A673 (cell line): ENCODE measurements around the gene EDEM1.

Source experiments
- EZH2 ChIP-seq: fragments of 200-600 bp; sonication (generic); IDR thresholded peaks from 2 replicates; pipeline ENCODE4 v1.6.1; 2017; ENCODE audit warnings: borderline replicate concordance, low read depth, mild to moderate bottlenecking, mixed read lengths, antibody characterized with exemption, low read length; ENCODE audit not compliant: poor library complexity, severe bottlenecking
- TF ChIP-seq, protein P1 (sequence below): fragments of 300-800, 200-600 bp; sonication (generic); conservative IDR thresholded peaks from 2 replicates; pipeline ENCODE4 v1.5.1; 2017; ENCODE audit warnings: low read depth, mild to moderate bottlenecking, antibody characterized with exemption, low read length, moderate library complexity, mixed read lengths

DNA sequence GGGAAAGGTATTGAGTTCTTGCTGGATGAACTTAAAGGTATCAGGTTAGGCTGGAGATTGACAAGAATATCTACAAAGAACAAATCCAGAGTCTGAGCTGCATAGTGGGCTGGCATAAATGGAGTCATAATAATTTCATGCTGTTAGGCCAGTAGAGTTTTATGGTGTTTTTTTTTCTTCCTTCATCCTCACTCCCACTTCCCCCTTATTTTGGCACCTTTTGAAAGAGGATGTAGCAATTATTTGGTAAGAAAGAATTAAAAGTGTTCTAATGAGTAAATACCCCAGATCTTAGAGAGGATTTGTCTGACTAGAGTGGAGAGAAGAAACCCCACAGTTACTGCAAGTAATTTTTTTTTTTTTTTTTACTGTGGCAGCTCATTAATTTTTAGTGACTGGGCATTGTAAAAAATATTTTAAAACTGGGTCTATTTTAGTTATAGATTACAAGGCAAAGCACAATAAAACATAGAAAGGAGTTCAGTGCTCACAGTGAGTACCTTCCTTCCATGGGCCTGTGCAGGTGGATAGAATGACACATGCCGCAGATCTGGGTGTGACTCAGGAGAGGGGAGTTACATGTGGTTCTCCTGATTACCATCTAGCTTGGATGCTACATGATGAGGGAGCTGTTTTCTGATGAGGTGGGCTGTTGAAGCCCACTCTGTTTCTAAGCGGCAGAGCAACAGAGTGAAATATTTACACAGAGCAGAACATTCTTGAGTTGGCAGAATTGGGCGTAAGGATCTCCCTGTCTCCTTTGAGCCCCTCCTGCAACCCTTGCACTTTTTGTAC is 5.3 kb downstream of the EDEM1 start:
- TF ChIP-seq, protein P1, sequence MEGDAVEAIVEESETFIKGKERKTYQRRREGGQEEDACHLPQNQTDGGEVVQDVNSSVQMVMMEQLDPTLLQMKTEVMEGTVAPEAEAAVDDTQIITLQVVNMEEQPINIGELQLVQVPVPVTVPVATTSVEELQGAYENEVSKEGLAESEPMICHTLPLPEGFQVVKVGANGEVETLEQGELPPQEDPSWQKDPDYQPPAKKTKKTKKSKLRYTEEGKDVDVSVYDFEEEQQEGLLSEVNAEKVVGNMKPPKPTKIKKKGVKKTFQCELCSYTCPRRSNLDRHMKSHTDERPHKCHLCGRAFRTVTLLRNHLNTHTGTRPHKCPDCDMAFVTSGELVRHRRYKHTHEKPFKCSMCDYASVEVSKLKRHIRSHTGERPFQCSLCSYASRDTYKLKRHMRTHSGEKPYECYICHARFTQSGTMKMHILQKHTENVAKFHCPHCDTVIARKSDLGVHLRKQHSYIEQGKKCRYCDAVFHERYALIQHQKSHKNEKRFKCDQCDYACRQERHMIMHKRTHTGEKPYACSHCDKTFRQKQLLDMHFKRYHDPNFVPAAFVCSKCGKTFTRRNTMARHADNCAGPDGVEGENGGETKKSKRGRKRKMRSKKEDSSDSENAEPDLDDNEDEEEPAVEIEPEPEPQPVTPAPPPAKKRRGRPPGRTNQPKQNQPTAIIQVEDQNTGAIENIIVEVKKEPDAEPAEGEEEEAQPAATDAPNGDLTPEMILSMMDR, result no peak
- no peak for TF ChIP-seq EZH2
